ENCODE data around the gene GALNT4.

DNA sequence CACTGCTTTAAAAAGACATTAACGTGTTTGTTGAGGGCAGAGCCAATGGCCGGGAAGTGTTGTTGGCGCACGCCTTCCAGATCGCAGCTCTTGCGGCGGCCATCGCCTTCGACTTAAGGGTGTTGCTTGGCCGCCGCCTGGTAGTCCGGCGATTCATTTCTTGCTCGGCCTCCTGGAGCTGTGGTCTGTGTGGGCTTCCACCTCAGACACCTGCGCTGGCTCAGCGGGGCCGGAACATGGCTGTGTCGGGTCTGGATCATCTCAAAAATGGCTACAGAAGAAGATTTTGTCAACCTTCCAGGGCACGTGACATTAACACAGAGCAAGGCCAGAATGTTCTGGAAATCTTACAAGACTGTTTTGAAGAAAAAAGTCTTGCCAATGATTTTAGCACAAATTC lies 24.7 kb downstream of the GALNT4 start:
- TF ChIP-seq, protein P1, sequence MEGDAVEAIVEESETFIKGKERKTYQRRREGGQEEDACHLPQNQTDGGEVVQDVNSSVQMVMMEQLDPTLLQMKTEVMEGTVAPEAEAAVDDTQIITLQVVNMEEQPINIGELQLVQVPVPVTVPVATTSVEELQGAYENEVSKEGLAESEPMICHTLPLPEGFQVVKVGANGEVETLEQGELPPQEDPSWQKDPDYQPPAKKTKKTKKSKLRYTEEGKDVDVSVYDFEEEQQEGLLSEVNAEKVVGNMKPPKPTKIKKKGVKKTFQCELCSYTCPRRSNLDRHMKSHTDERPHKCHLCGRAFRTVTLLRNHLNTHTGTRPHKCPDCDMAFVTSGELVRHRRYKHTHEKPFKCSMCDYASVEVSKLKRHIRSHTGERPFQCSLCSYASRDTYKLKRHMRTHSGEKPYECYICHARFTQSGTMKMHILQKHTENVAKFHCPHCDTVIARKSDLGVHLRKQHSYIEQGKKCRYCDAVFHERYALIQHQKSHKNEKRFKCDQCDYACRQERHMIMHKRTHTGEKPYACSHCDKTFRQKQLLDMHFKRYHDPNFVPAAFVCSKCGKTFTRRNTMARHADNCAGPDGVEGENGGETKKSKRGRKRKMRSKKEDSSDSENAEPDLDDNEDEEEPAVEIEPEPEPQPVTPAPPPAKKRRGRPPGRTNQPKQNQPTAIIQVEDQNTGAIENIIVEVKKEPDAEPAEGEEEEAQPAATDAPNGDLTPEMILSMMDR (IDR thresholded peaks at IDR 0.05) = no peak
- TF ChIP-seq POLR2A (IDR thresholded peaks at IDR 0.05) = no peak

Measured in heart left ventricle (tissue), 13 donors.